Loucy (cell line): ENCODE data around the gene SIGLEC10.

Experiments used
- CTCF ChIP-seq: fragments of 200-600 bp; sonication (generic); conservative IDR thresholded peaks from 2 replicates; pipeline ENCODE4 v1.5.1; 2014; ENCODE audit warnings: mild to moderate bottlenecking, antibody characterized with exemption, low read length
- EZH2phosphoT487 ChIP-seq: fragments of 200-600 bp; IDR thresholded peaks from 2 replicates; pipeline ENCODE4 v1.6.1; 2018; ENCODE audit warnings: antibody characterized with exemption, mild to moderate bottlenecking, moderate library complexity, borderline replicate concordance

- TF ChIP-seq CTCF: no peak
- no peak for TF ChIP-seq EZH2phosphoT487
These were observed 28.3 kb downstream of the SIGLEC10 start for GRCh38 chr19:51389143-51389542.
